Uterus (tissue), 4 donors: ENCODE measurements around the gene ITGB5. TPM values are rescaled to one million over a fixed set of nuclear protein-coding genes. Genes with fewer than 3 reads are reported as not detected.
"Not testable (repeated sequence)": the region's sequence is repeated elsewhere in the genome, so short reads cannot be mapped to it uniquely, and the experiment has no call there.

ENCODE experiments used
- DNase-seq, 2 donors: peaks; one replicate each; pipeline ENCODE4 v3.0.0-alpha.2; 2019 to 2020
- H3K27ac ChIP-seq, 2 donors: fragments of 200-600 bp; sonication (generic); 1 replicate in 1 of 2; 2 replicates in 1 of 2; pipeline ENCODE4 v1.5.1; 2016 to 2018
- H3K27me3 ChIP-seq, 2 donors: fragments of 200-600 bp; sonication (generic); one replicate each; pipeline ENCODE4 v1.5.1; 2018 to 2019; ENCODE audit warnings: control low read depth in 1 of 2
- H3K36me3 ChIP-seq, 2 donors: fragments of 200-600 bp; sonication (generic); one replicate each; pipeline ENCODE4 v1.5.1; 2019; ENCODE audit warnings: control low read depth in 1 of 2
- H3K4me1 ChIP-seq, 2 donors: fragments of 200-600 bp; sonication (generic); one replicate each; pipeline ENCODE4 v1.5.1; 2018 to 2019; ENCODE audit warnings: control low read depth in 1 of 2
- H3K4me3 ChIP-seq, 2 donors: fragments of 200-600 bp; sonication (generic); 1 replicate in 1 of 2; 2 replicates in 1 of 2; pipeline ENCODE4 v1.5.1; 2018 to 2019; ENCODE audit warnings: mild to moderate bottlenecking in 1 of 2
- H3K9me3 ChIP-seq, 2 donors: fragments of 200-600 bp; sonication (generic); one replicate each; pipeline ENCODE4 v1.5.1; 2019; ENCODE audit warnings: control low read depth in 1 of 2
- CTCF ChIP-seq, 4 experiments: fragments of 200-600 bp in 2 of 4; fragments of 450-650 bp in 2 of 4; sonication (generic) in 2 of 4; IDR thresholded peaks; one replicate each; pipeline ENCODE4 v1.5.1; 2016 to 2019; ENCODE audit warnings: antibody characterized with exemption in 4 of 4, mild to moderate bottlenecking in 2 of 4, moderate library complexity in 1 of 4
- POLR2A ChIP-seq, 2 donors: fragments of 450-650 bp; IDR thresholded peaks; one replicate each; pipeline ENCODE4 v1.6.1; 2016; ENCODE audit warnings: antibody characterized with exemption in 2 of 2, mild to moderate bottlenecking in 1 of 2, moderate library complexity in 1 of 2
- intact Hi-C: fragments of 100-400 bp; cut with DNase I; formaldehyde crosslinking; loops from one replicate; pipeline ENCODE4 v1.15.1; 2023; ENCODE audit warnings: low total_unique reads
- total RNA-seq, 4 donors: library from RNA; depleted of rRNA in 3 of 4; stranded (reverse); fragments of >200 nt in 3 of 4; gene quantifications; one replicate each; pipeline versions ENCODE4 v1.1.0 to v1.2.4, GENCODE V29; 2014 to 2023
- donor health status: DM: yes; HTN: yes; CAD: no.

The ITGB5 gene
- total RNA-seq, 4 donors from 2014 or later, result 28.7 to 106 (median 71.6) TPM

DNA sequence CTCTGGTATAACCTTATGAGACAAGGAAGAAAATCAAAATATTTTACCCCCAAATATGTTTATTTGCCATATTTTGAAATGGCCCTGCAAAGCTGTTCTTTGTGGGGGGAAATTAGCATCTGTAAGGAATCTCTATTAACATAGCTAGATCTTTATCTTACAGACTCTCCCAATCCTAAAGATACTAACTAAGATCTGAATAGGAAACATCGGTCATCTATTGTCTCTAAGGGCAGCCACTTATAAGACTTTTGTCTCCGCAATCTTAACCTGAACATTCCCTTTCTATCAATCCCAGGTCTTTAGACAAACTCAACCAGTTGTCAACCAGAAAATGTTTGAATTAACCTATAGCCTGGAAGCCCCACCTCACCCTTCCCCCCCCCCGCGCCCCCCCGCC, 135.7 kb downstream of the ITGB5 start:
- intact Hi-C loops, result no loop called here
- no peak for DNase-seq
- no peak for TF ChIP-seq POLR2A (IDR thresholded peaks at IDR 0.05)
- no peak for TF ChIP-seq CTCF (IDR thresholded peaks at IDR 0.05)
- Histone ChIP-seq H3K36me3 (no peaks in the 10 kb centered on the region), H3K27me3 (no peaks in the 10 kb centered on the region), H3K4me1 (no peaks in the 10 kb centered on the region), H3K27ac (no peak overlapping the region), H3K9me3 (no peaks in the 10 kb centered on the region), H3K4me3 (no peak overlapping the region)

DNA sequence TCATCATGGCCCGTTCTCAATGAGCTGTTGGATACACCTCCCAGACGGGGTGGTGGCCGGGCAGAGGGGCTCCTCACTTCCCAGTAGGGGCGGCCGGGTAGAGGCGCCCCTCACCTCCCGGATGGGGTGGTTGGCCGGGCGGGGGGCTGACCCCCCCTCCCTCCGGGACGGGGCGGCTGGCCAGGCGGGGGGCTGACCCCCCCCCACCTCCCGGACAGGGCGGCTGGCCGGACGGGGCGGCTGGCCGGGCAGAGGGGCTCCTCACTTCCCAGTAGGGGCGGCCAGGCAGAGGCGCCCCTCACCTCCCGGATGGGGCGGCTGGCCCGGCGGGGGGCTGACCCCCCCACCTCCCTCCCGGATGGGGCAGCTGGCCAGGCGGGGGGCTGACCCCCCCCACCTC, 137.3 kb downstream of the ITGB5 start:
- H3K27ac ChIP-seq, DNase-seq, H3K36me3 ChIP-seq, H3K9me3 ChIP-seq, H3K4me1 ChIP-seq, H3K4me3 ChIP-seq, intact Hi-C loops, H3K27me3 ChIP-seq: not testable (repeated sequence)

DNA sequence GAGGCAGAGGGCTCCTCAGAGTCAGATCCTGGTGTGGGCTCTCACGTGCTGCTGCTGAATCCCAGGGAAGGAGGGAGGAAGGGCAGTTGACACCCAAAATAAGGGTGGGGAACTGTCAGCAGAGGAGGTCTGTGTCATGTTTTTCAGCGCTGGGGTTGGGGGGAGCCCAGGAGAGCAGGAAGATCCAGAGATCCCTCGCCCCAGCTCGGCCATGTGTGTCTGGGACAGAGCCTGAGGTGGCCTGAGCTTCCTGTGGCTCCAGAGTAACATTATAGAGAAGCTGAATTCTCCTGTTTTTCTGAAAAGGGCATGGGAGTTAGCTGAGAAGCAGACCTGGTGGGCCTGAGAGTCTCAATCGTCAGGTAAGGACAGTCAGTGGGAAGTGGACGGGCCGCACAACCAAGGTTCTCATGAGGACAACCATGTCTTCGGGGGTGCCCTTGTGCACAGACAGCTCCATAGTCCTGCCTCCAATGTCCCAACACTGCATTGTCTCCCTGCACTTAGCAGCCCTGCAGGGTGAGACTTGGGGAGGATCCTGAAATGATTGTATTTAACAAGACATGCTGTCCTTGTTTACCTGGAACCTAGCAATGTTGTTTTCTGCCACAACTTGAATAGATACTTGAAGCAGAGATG, 138.5 kb downstream of the ITGB5 start:
- Histone ChIP-seq H3K27ac (no peak overlapping the region), H3K27me3 (no peaks in the 10 kb centered on the region), H3K9me3 (no peaks in the 10 kb centered on the region), H3K36me3 (no peaks in the 10 kb centered on the region), H3K4me3 (no peak overlapping the region), H3K4me1 (no peaks in the 10 kb centered on the region)
- intact Hi-C loops, result no loop called here
- TF ChIP-seq POLR2A (IDR thresholded peaks at IDR 0.05) (no peak), CTCF (IDR thresholded peaks at IDR 0.05) (no peak)
- no peak for DNase-seq

- DNase-seq, result no peak
- H3K27ac ChIP-seq, result no peak overlapping the region
- no peaks in the 10 kb centered on the region for H3K9me3 ChIP-seq
- no peaks in the 10 kb centered on the region for H3K36me3 ChIP-seq
- H3K4me1 ChIP-seq, result no peaks in the 10 kb centered on the region
- no peak overlapping the region for H3K4me3 ChIP-seq
- TF ChIP-seq CTCF (IDR thresholded peaks at IDR 0.05) (no peak), POLR2A (IDR thresholded peaks at IDR 0.05) (no peak)
- intact Hi-C loops, result no loop called here
- H3K27me3 ChIP-seq, result no peaks in the 10 kb centered on the region
Observed at GRCh38 chr3:124747111-124747981, 139.8 kb downstream of the ITGB5 start.

DNA sequence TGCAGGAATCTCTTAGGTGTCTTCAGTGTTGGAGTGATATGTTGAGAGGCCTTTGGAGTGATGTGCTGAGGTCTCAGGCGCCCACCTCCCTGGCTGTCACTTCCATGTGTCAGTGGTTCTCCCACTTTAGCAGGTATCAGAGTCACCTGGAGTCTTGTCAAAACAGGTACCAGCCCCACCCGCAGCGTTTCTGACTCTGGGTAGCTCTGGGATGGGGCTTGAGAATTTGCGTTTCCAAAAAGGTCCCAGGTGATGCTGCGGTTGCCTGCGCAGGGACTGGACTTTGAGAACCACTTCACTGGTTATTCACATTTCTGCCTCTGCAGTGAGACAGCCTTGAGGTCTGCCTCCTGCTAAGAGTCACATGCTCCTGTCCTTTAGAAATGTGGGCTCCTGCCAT, 141.4 kb downstream of the ITGB5 start:
- Histone ChIP-seq H3K36me3 (no peaks in the 10 kb centered on the region), H3K27ac (no peak overlapping the region), H3K4me3 (no peak overlapping the region), H3K4me1 (no peaks in the 10 kb centered on the region), H3K27me3 (no peaks in the 10 kb centered on the region), H3K9me3 (no peaks in the 10 kb centered on the region)
- intact Hi-C loops, result no loop called here
- no peak for DNase-seq
- TF ChIP-seq CTCF (IDR thresholded peaks at IDR 0.05), result no peak
- TF ChIP-seq POLR2A (IDR thresholded peaks at IDR 0.05), result no peak
